GM12872 (cell line): ENCODE data around the gene ZNF512.

Experiments
- CTCF ChIP-seq: IDR thresholded peaks from 3 replicates; pipeline ENCODE4 v1.5.1; 2011; ENCODE audit warnings: low read depth, mild to moderate bottlenecking, low read length, moderate library complexity; ENCODE audit not compliant: insufficient read depth

Gene ZNF512

DNA sequence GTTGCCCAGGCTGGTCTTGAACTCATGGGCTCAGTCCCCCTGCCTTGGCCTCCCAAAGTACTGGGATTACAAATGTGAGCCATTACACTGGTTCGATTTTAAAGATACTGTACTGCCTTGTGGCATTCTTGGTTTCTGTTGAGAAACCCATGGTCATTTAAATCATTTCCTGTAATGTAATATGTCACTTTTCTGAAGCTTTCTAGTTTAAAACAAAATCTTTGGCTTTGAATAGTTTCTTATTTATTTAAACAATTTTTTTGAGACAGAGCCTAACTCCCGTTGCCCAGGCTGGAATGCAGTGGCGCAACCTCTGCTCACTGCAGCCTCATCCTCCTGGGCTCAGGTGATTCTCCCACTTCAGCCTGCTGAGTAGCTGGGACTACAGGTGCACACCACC, 8.9 kb downstream of the ZNF512 start:
- TF ChIP-seq CTCF: no peak

DNA sequence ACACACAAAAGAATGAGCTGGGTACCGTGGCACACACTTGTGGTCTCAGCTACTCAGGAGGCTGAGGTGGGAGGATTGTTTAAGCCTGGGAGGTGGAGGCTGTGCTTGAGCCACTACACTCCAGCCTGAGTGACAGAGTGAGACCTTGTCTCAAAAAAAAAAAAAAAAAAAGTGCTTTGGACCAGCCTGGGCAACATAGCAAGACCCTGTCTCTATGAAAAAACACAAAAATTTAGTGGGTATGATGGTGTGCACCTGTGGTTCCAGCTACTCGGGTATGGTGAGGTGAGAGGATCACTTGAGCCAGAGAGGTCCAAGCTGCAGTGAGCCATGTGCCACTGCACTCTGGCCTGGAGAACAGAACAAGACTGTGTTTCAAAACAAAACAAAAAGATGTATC, 10.4 kb downstream of the ZNF512 start:
- no peak for TF ChIP-seq CTCF

- no peak for TF ChIP-seq CTCF
Measured at GRCh38 chr2:27596627-27597026, 13.8 kb downstream of the ZNF512 start.

GRCh38 chr2:27606611-27607010, 23.8 kb downstream of the ZNF512 start:
- no peak for TF ChIP-seq CTCF

- no peak for TF ChIP-seq CTCF
Measured at GRCh38 chr2:27613985-27614384, 31.1 kb downstream of the ZNF512 start.

- TF ChIP-seq CTCF: no peak
Measured at GRCh38 chr2:27615316-27615715, 32.5 kb downstream of the ZNF512 start.

DNA sequence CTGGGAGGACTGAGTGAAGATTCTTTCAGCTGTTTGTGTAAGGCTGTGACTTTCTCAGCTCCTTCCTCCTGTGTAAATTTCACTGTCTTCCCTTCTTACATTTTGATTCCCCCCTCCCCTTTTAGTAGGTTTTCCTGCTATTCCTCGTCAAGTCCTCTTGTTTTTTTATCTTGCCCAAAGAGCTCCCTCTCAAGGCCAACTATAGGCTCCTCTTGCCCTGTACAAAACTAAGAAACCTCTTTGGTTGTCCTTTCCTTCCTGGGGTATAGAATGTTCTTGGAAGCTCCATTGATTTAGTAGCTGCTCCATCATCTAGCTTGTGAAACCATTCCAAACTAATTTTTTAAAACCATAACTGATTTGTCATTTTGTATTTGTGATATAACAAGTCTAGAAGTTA, 38.7 kb downstream of the ZNF512 start:
- no peak for TF ChIP-seq CTCF

DNA sequence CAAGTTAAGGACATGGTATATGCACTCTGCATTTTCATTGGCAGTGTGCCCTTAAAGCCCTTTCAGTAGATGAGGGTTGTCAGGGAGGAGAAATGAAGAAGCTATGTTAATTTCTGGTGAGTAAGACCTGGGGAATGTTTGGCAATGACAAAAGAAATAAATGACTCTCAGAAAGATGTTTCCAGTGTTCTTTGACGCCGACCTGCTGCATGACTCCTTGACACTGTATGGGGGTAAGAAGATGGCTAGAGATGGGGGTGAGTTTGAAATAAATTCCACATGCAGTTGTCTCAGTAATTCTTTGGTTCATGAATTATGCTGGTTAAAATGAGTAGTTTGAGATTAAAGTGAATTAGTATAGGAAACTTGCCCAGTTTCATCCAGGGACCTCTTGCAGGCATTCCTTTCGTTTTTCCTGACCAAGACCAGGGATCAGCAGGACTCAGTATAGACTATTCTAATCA, 40.1 kb downstream of the ZNF512 start:
- no peak for TF ChIP-seq CTCF
